Loucy (cell line): ENCODE data around the gene SIRT7.

Experiments used
- H2AFZ ChIP-seq: fragments of 200-600 bp; sonication (generic); 2 replicates; pipeline ENCODE4 v1.6.0; 2016; ENCODE audit warnings: antibody characterized with exemption, mild to moderate bottlenecking, low read length, moderate library complexity
- H3F3A ChIP-seq: fragments of 200-600 bp; 2 replicates; pipeline ENCODE4 v1.6.0; 2016; ENCODE audit warnings: antibody characterized with exemption, low read depth, mild to moderate bottlenecking
- H3K27me3 ChIP-seq: fragments of 200-600 bp; sonication (generic); 2 replicates; pipeline ENCODE4 v1.6.1; 2014; ENCODE audit warnings: low read length, mild to moderate bottlenecking; ENCODE audit not compliant: insufficient read depth, poor library complexity, severe bottlenecking
- H3K36me3 ChIP-seq: fragments of 200-600 bp; sonication (generic); 2 replicates; pipeline ENCODE4 v1.6.1; 2016; ENCODE audit warnings: low read length; ENCODE audit not compliant: insufficient read depth
- H3K4me1 ChIP-seq: fragments of 200-600 bp; sonication (generic); 2 replicates; pipeline ENCODE4 v1.5.1; 2014; ENCODE audit warnings: low read length, mild to moderate bottlenecking; ENCODE audit not compliant: insufficient read depth, poor library complexity, severe bottlenecking
- H3K4me2 ChIP-seq: fragments of 200-600 bp; sonication (generic); 2 replicates; pipeline ENCODE4 v1.6.0; 2014; ENCODE audit warnings: antibody characterized with exemption, low read length, low read depth, mild to moderate bottlenecking; ENCODE audit not compliant: poor library complexity, severe bottlenecking
- H3K4me3 ChIP-seq: fragments of 200-600 bp; sonication (generic); 2 replicates; pipeline ENCODE4 v1.5.1; 2014; ENCODE audit warnings: low read length, mild to moderate bottlenecking, mixed read lengths; ENCODE audit not compliant: poor library complexity, severe bottlenecking
- H3K79me2 ChIP-seq: fragments of 200-600 bp; sonication (generic); 2 replicates; pipeline ENCODE4 v1.6.1; 2014; ENCODE audit warnings: low read length; ENCODE audit not compliant: insufficient read depth
- H3K9ac ChIP-seq: fragments of 200-600 bp; sonication (generic); 2 replicates; pipeline ENCODE4 v1.6.0; 2014; ENCODE audit warnings: mild to moderate bottlenecking, low read depth, low read length, moderate library complexity; ENCODE audit not compliant: poor library complexity, severe bottlenecking
- H3K9me2 ChIP-seq: fragments of 200-600 bp; sonication (generic); replicated peaks from 2 replicates; pipeline ENCODE4 v1.6.1; 2016; ENCODE audit warnings: low read depth, low read length, mixed read lengths
- H3K9me3 ChIP-seq: fragments of 200-600 bp; sonication (generic); 2 replicates; pipeline ENCODE4 v1.6.1; 2014; ENCODE audit warnings: mild to moderate bottlenecking, antibody characterized with exemption, low read length, low read depth; ENCODE audit not compliant: insufficient read depth
- H4K20me1 ChIP-seq: fragments of 200-600 bp; sonication (generic); 2 replicates; pipeline ENCODE4 v1.6.0; 2014; ENCODE audit warnings: antibody characterized with exemption, low read length, mild to moderate bottlenecking; ENCODE audit not compliant: insufficient read depth, poor library complexity, severe bottlenecking
- EZH2phosphoT487 ChIP-seq: fragments of 200-600 bp; IDR thresholded peaks from 2 replicates; pipeline ENCODE4 v1.6.1; 2018; ENCODE audit warnings: antibody characterized with exemption, mild to moderate bottlenecking, moderate library complexity, borderline replicate concordance
- TF ChIP-seq, protein P1 (sequence below): fragments of 200-600 bp; sonication (generic); conservative IDR thresholded peaks from 2 replicates; pipeline ENCODE4 v1.5.1; 2014; ENCODE audit warnings: mild to moderate bottlenecking, antibody characterized with exemption, low read length

The SIRT7 gene

DNA sequence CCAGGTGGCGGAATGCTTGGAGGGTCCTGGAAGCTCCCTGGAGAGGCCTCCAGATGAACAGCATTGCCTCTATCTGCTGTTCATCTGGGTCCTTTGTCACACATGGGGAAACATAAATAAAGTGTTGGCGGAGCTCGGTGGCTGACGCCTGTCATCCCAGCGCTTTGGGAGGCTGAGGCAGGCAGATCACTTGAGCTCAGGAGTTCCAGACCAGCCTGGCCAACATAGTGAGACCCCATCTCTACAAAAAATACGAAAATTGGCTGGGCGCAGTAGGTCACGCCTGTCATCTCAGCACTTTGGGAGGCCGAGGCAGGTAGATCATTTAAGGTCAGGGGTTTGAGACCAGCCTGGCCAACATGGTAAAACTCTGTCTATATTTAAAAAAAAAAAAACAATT, 26.9 kb upstream of the SIRT7 start:
- Histone ChIP-seq H3K9me2 (no peaks in the 10 kb centered on the region), H3K4me1 (no peaks in the 10 kb centered on the region), H3K9me3 (no peaks in the 10 kb centered on the region), H3K36me3 (no peaks in the 10 kb centered on the region), H3K4me2 (no peak overlapping the region), H2AFZ (no peak overlapping the region), H4K20me1 (no peaks in the 10 kb centered on the region), H3K27me3 (no peaks in the 10 kb centered on the region), H3K9ac (no peak overlapping the region), H3K79me2 (no peaks in the 10 kb centered on the region), H3F3A (no peaks in the 10 kb centered on the region), H3K4me3 (no peak overlapping the region)
- no peak for TF ChIP-seq EZH2phosphoT487
- TF ChIP-seq, protein P1, sequence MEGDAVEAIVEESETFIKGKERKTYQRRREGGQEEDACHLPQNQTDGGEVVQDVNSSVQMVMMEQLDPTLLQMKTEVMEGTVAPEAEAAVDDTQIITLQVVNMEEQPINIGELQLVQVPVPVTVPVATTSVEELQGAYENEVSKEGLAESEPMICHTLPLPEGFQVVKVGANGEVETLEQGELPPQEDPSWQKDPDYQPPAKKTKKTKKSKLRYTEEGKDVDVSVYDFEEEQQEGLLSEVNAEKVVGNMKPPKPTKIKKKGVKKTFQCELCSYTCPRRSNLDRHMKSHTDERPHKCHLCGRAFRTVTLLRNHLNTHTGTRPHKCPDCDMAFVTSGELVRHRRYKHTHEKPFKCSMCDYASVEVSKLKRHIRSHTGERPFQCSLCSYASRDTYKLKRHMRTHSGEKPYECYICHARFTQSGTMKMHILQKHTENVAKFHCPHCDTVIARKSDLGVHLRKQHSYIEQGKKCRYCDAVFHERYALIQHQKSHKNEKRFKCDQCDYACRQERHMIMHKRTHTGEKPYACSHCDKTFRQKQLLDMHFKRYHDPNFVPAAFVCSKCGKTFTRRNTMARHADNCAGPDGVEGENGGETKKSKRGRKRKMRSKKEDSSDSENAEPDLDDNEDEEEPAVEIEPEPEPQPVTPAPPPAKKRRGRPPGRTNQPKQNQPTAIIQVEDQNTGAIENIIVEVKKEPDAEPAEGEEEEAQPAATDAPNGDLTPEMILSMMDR: no peak

GRCh38 chr17:81942167-81942553, 24.2 kb upstream of the SIRT7 start:
- H3K9me2 ChIP-seq: no peaks in the 10 kb centered on the region
- no peak overlapping the region for H3K9ac ChIP-seq
- H3K36me3 ChIP-seq: no peaks in the 10 kb centered on the region
- H3F3A ChIP-seq: no peaks in the 10 kb centered on the region
- peaks cover 10% of the 10 kb centered on the region for H3K4me1 ChIP-seq
- H4K20me1 ChIP-seq: no peaks in the 10 kb centered on the region
- no peak for TF ChIP-seq EZH2phosphoT487
- TF ChIP-seq, protein P1: no peak
- no peaks in the 10 kb centered on the region for H3K79me2 ChIP-seq
- no peak overlapping the region for H3K4me2 ChIP-seq
- H3K4me3 ChIP-seq: no peak overlapping the region
- no peaks in the 10 kb centered on the region for H3K9me3 ChIP-seq
- H2AFZ ChIP-seq: no peak overlapping the region
- no peaks in the 10 kb centered on the region for H3K27me3 ChIP-seq

GRCh38 chr17:81941484-81942166, 23.6 kb upstream of the SIRT7 start:
- Histone ChIP-seq H3K27me3 (no peaks in the 10 kb centered on the region), H3K79me2 (peaks cover 3% of the 10 kb centered on the region; the same call in 1 of the 2 replicates), H3K4me3 (no peak overlapping the region), H3F3A (no peaks in the 10 kb centered on the region), H3K4me1 (peaks cover 10% of the 10 kb centered on the region), H3K9me3 (no peaks in the 10 kb centered on the region), H3K9me2 (no peaks in the 10 kb centered on the region), H3K4me2 (no peak overlapping the region), H2AFZ (no peak overlapping the region), H3K36me3 (no peaks in the 10 kb centered on the region), H3K9ac (no peak overlapping the region), H4K20me1 (no peaks in the 10 kb centered on the region)
- TF ChIP-seq, protein P1: no peak
- TF ChIP-seq EZH2phosphoT487: no peak
